Measurements from ENCODE around the gene STK17A.

Gene STK17A

DNA sequence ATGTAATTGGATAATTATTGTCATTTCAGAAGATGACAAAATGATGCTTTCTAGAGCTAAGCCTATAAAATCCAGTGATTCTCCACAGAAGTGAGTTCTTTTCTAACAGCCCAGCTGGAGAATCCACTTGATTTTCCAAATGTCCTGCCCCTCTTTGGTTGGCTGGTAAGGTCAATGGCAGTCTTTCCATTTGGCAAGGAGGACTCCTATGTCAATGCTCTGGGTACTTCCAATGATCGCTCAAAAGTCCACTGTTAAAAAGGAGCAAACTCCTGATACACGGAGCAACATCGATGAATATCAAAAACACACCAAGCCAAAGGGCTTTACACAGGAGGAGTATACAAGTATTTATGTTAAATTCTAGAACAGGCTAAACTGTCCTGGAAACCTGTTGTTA, 57.8 kb downstream of the STK17A start:
- ChIA-PET CTCF (interaction anchor here (0.7 kb wide), 1 partner anchor 58 kb away, joined by 3 read pairs; no protein-coding TSS in a partner anchor), POLR2A (interaction anchor here (2.8 kb wide), 1 partner anchor 58 kb away, joined by 11 read pairs; the partner anchor contains the start of gene STK17A)
- H3K9me3 ChIP-seq (ENCODE audit: control insufficient read depth, insufficient read depth, low read depth, low read length), result no peaks in the 10 kb centered on the region
- H3K4me1 ChIP-seq (ENCODE audit: control insufficient read depth, insufficient read depth, low read length), result no peaks in the 10 kb centered on the region
- H3K27ac ChIP-seq (ENCODE audit: extremely low read depth, low read depth, low read length), result no peak overlapping the region
- TF ChIP-seq PRDM1 (tag by site-specific recombination; IDR thresholded peaks at IDR 0.05), result no peak
- TF ChIP-seq ZNF549 (tag by site-specific recombination; IDR thresholded peaks at IDR 0.05), result no peak
- no peak for TF ChIP-seq ZNF785 (tag by site-specific recombination; IDR thresholded peaks at IDR 0.05)
- TF ChIP-seq ZNF24 (tag by site-specific recombination; IDR thresholded peaks at IDR 0.05), result no peak
- no peak for TF ChIP-seq RBAK (tag by site-specific recombination; IDR thresholded peaks at IDR 0.05)
- H3K36me3 ChIP-seq (ENCODE audit: control insufficient read depth in 2 of 2, insufficient read depth in 1 of 2, low read length in 2 of 2), result peaks cover 16 to 75% of the 10 kb centered on the region in 2 experiments
- H3K4me3 ChIP-seq (ENCODE audit: low read depth, low read length), result no peak overlapping the region

DNA sequence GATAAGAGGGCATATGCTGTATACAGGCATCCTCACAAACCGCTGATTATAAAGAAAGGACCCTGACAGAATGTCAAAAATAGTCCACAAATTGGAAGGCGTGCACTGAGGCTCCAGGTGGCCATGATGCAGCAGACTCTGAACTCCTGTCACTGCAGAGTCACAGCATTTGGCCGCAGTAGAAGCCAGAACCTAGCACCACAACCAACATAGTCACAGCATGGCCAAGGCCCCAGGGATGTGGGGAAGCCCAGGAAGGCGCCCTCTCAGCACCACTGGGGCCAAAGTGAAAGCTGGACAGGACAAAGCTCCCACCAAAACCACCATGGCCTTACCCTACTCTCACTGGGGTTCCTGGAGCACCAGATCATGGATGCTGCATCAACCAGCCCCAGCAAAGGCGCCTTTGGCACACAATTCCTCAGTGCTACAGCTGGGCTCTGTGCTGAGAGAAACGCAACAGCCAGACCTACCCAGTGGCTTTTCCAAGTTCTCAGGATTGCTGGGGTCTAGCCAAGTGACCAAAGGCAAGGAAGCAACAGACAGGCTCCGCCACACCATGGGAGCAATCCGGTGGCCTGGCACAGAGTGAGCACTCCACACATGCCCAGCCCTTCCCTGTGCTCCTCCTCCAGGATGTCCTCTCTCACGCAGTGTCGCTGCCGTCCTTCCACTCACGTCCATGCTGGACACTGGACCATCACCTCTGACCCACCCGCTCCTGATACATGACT, 60.2 kb downstream of the STK17A start:
- no peak overlapping the region for H3K4me3 ChIP-seq (ENCODE audit: low read depth, low read length)
- POLR2A ChIA-PET, result no interaction called here
- CTCF ChIA-PET, result no interaction called here
- no peak for TF ChIP-seq ZNF223 (tag by site-specific recombination; IDR thresholded peaks at IDR 0.05)
- no peak for TF ChIP-seq ZNF629 (tag by site-specific recombination; IDR thresholded peaks at IDR 0.05)
- no peak for TF ChIP-seq ZNF155 (tag by site-specific recombination; IDR thresholded peaks at IDR 0.05)
- no peak for TF ChIP-seq ZNF175 (tag by site-specific recombination; IDR thresholded peaks at IDR 0.05)
- H3K4me1 ChIP-seq (ENCODE audit: control insufficient read depth, insufficient read depth, low read length), result no peaks in the 10 kb centered on the region
- no peaks in the 10 kb centered on the region for H3K9me3 ChIP-seq (ENCODE audit: control insufficient read depth, insufficient read depth, low read depth, low read length)
- H3K27ac ChIP-seq (ENCODE audit: extremely low read depth, low read depth, low read length), result no peak overlapping the region
- peaks cover 13 to 75% of the 10 kb centered on the region in 2 experiments for H3K36me3 ChIP-seq (ENCODE audit: control insufficient read depth in 2 of 2, insufficient read depth in 1 of 2, low read length in 2 of 2)

- Histone ChIP-seq H3K36me3 (ENCODE audit: control insufficient read depth in 2 of 2, insufficient read depth in 1 of 2, low read length in 2 of 2) (peaks cover 7 to 69% of the 10 kb centered on the region in 2 experiments; a peak in 2 of 3 replicates), H3K27ac (ENCODE audit: extremely low read depth, low read depth, low read length) (no peak overlapping the region), H3K4me3 (ENCODE audit: low read depth, low read length) (no peak overlapping the region), H3K9me3 (ENCODE audit: control insufficient read depth, insufficient read depth, low read depth, low read length) (no peaks in the 10 kb centered on the region), H3K4me1 (ENCODE audit: control insufficient read depth, insufficient read depth, low read length) (0 out of 2 replicates have a peak, but pooled peaks cover 6% of the 10 kb centered on the region)
- TF ChIP-seq ZNF354C (tag by site-specific recombination; IDR thresholded peaks at IDR 0.05; ENCODE audit: borderline replicate concordance, low read depth) (no peak), ZNF426 (tag by site-specific recombination; IDR thresholded peaks at IDR 0.05) (no peak), ZNF658 (tag by site-specific recombination; IDR thresholded peaks at IDR 0.05) (no peak), ZFP69B (tag by site-specific recombination; IDR thresholded peaks at IDR 0.05) (no peak), ZBTB26 (tag by site-specific recombination; optimal IDR thresholded peaks at IDR 0.05) (no peak), PATZ1 (tag by site-specific recombination; IDR thresholded peaks at IDR 0.05) (no peak), ZSCAN4 (tag by site-specific recombination; IDR thresholded peaks at IDR 0.05) (no peak), ZNF202 (tag by site-specific recombination; IDR thresholded peaks at IDR 0.05; ENCODE audit: borderline replicate concordance) (no peak), ZNF311 (tag by site-specific recombination; IDR thresholded peaks at IDR 0.05; ENCODE audit: borderline replicate concordance) (no peak), ZBTB8A (tag by site-specific recombination; IDR thresholded peaks at IDR 0.05) (no peak), ZNF391 (tag by site-specific recombination; IDR thresholded peaks at IDR 0.05; ENCODE audit: borderline replicate concordance, low read depth) (no peak)
- TF ChIP-seq, protein P1, sequence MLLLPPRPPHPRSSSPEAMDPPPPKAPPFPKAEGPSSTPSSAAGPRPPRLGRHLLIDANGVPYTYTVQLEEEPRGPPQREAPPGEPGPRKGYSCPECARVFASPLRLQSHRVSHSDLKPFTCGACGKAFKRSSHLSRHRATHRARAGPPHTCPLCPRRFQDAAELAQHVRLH (tag by site-specific recombination; IDR thresholded peaks at IDR 0.05), result no peak
- TF ChIP-seq, protein P2, sequence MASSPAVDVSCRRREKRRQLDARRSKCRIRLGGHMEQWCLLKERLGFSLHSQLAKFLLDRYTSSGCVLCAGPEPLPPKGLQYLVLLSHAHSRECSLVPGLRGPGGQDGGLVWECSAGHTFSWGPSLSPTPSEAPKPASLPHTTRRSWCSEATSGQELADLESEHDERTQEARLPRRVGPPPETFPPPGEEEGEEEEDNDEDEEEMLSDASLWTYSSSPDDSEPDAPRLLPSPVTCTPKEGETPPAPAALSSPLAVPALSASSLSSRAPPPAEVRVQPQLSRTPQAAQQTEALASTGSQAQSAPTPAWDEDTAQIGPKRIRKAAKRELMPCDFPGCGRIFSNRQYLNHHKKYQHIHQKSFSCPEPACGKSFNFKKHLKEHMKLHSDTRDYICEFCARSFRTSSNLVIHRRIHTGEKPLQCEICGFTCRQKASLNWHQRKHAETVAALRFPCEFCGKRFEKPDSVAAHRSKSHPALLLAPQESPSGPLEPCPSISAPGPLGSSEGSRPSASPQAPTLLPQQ (tag by site-specific recombination; IDR thresholded peaks at IDR 0.05), result no peak
- ChIA-PET CTCF (interaction anchor here (0.7 to 2.8 kb wide), 4 partner anchors 10 to 75 kb away, joined by 3 to 7 read pairs (median 3); partner anchors contain the start of gene STK17A), POLR2A (no interaction called here)
Measured at GRCh38 chr7:43643846-43644245, 60.9 kb downstream of the STK17A start.
